Vagina (tissue), 2 donors: ENCODE measurements around the gene TEX51.

Source experiments
- CTCF ChIP-seq, 3 experiments: fragments of 450-650 bp in 2 of 3; fragments of 200-600 bp in 1 of 3; sonication (generic) in 1 of 3; IDR thresholded peaks; one replicate each; pipeline ENCODE4 v1.5.1; 2017 to 2019; ENCODE audit warnings: antibody characterized with exemption in 3 of 3, mild to moderate bottlenecking in 2 of 3, moderate library complexity in 2 of 3
- POLR2A ChIP-seq, 2 donors: fragments of 450-650 bp; IDR thresholded peaks; one replicate each; pipeline ENCODE4 v1.6.1; 2017; ENCODE audit warnings: antibody characterized with exemption in 2 of 2, mild to moderate bottlenecking in 2 of 2, moderate library complexity in 2 of 2
- POLR2AphosphoS5 ChIP-seq, 2 donors: sonication (generic); formaldehyde crosslinking; IDR thresholded peaks; one replicate each; pipeline ENCODE4 v1.9.0; 2017; ENCODE audit warnings: antibody characterized with exemption in 2 of 2, mild to moderate bottlenecking in 2 of 2, low read depth in 1 of 2; ENCODE audit not compliant: insufficient read depth in 1 of 2

DNA sequence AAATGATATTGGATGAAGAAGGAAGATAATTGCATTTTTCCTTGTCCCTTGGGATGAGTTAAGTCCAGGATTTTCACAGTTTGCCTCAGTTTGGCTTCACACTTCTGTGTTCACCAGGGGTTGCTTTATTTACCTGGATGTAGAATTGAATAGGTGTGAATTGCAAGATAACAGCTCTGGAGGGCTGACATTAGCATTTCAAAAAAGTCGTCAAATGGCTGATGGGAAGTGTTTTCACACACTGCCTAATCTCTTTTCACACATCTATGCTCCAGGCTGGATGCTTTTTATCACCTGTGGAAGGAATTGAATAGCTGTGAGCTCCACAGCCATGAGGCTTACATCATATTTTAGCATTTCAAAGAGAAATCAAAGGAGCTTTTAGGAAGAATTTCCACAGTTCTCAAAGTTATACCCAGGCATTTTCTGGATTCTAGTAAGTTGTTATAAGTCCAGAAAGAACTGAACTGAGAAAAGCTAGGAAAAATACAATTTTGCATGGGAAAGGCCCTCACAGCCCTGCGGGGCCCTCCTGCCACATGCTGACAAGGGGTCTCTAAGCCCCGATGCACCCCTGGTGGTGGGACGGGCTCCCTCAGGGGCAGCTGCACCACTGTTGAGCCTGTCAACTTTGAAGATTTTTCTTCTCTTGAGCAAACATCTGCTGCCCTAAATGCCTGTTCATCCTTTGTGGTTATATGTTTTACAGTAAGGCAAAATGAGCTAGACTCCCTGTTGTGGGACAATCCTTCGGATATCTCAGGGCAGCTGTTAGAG is 43.9 kb downstream of the TEX51 start:
- no peak for TF ChIP-seq POLR2A (IDR thresholded peaks at IDR 0.05)
- TF ChIP-seq CTCF (IDR thresholded peaks at IDR 0.05), result no peak
- TF ChIP-seq POLR2AphosphoS5 (IDR thresholded peaks at IDR 0.05; ENCODE audit: insufficient read depth in 1 of 2, low read depth in 1 of 2), result no peak
